Inflammatory macrophage treated with lipopolysaccharide for 1 hour (primary cell): Measurements from ENCODE around the gene DNAAF6.
"Not testable (repeated sequence)": the region's sequence is repeated elsewhere in the genome, so short reads cannot be mapped to it uniquely, and the experiment has no call there.

Experiments used
- DNase-seq, 2 donors: peaks; one replicate each; pipeline ENCODE4 v3.0.0-alpha.2; 2020 to 2022

The DNAAF6 gene

DNA sequence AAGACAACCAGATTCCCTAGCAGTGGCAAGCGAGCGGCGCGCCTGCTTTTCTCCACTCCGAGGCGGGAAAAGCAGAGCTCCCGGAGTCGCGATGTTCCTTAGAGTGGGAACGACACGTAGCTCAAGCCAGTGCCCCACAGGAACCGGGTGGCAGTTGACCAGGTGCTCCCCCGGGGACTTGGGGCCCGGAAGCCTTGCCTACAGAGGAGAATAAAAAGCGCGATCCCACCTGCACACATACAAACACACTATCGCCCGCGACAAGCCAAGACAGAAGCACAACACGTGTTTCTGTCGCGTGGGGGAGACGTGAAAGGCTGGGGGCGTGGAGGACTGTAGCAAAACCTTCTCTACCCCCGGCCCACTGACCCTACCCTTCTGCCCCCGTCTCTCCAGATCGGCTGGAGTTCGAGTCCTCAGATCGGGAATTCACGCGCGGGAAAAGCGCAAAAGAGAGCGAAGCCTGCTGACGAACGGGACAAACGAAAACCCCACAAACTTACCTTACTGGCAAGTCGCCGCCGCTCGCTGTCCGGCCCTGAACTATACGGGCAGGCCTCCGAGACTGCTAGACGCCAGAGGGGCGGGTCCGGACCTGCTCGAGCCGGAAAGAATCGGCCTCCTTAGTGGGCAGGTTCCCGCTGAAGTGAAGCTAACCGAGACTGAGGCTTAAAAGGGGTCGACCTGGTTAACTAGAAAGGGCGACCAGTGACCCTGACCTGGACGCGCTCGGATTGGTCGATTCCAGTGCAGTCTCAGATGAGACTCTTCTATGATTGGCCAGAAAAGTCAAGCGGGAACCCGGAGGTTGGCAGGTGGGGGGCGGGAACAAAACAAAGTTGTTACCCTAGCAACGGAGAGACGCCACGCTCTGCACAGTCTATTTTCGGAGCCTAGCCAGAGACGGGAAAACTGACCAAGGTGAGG, at the start of gene DNAAF6, which contains the start of gene NUP62CL:
Gene DNAAF6, plus strand, starts transcription at position 842 of the 927 bp plus-strand sequence. CDS start 6,265 bp downstream, outside the sequence.
Gene NUP62CL, minus strand, starts transcription at position 664 of the 927 bp plus-strand sequence. CDS start 31,287 bp downstream, outside the sequence.
- DNase-seq, result peak; percentile 32 to 38

DNA sequence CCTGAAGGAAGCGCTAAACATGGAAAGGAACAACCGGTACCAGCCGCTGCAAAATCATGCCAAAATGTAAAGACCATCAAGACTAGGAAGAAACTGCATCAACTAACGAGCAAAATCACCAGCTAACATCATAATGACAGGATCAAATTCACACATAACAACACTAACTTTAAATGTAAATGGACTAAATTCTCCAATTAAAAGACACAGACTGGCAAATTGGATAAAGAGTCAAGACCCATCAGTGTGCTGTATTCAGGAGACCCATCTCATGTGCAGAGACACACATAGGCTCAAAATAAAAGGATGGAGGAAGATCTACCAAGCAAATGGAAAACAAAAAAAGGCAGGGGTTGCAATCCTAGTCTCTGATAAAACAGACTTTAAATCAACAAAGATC, 48.8 kb upstream of the DNAAF6 start:
- not testable (repeated sequence) for DNase-seq

DNA sequence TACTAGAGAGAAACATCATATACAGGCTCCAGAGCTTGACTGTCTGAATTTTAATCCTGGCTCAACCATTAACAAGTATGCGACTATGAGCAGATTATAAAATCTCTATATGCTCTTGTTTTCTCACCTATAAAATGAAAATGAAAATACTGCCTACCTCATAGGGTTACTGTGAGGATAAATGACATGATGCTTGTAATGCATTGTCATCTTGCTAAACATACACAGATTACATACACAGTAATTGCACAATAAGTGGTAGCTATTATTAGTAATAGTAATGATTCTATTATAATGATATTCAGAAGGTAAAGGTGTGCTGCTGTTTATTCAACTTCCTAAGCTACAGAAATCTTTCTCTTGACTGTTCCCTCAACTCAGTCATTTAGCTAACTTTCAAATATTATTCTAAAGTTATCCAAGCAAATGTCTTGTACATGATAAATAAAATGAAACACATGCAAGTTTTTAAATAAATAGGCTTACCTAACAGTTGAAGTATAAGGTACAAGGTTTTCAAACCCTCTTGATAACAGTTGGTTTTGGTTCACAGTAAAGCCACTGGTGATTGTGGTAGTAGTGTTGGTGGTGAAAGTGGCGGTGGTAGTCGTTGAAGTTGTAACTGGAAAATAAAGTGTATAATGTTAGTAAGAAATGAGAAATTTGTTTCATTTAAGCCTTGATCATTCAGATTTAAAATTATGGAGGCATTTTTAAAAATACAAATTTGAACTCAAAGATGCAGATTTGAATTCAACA, 39.1 kb upstream of the DNAAF6 start:
- no peak for DNase-seq

DNA sequence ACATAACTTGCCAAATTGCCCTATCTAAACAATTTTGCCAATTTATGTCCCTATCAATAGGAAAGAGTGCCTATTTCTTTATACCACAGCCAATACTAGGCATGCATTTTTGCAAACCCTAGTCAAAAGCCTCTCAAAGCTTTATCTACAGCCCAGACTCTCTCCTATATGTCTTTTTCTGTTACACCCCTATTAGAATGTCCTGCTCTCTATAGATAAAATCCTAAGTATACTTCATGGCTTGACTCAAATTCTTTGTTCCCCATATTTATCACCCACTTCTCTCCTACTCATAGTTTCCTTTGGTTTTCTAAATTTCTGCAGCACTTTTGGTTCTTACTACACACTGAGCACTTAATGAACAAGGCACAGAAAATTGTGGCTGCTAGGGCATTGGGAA, 38.2 kb upstream of the DNAAF6 start:
- no peak for DNase-seq

DNA sequence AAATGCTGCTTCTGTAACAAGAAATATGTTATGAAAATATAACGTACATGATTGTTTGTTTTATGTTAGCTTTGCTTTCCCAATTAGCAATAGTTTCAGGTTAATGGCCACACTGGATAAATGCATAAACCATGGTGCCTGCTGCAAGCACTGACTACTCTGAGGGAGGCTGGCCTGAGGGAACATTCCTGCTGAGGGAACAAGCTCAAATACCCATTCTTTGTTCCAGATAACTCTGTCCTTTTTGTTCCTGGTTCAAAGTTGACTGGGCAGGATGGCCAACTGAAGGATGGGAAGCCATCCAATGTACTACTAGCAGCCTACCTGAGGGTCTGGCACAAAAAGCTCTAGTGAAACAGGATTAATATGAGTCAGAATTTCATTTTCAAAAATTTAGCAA, 37.7 kb upstream of the DNAAF6 start:
- no peak for DNase-seq

DNA sequence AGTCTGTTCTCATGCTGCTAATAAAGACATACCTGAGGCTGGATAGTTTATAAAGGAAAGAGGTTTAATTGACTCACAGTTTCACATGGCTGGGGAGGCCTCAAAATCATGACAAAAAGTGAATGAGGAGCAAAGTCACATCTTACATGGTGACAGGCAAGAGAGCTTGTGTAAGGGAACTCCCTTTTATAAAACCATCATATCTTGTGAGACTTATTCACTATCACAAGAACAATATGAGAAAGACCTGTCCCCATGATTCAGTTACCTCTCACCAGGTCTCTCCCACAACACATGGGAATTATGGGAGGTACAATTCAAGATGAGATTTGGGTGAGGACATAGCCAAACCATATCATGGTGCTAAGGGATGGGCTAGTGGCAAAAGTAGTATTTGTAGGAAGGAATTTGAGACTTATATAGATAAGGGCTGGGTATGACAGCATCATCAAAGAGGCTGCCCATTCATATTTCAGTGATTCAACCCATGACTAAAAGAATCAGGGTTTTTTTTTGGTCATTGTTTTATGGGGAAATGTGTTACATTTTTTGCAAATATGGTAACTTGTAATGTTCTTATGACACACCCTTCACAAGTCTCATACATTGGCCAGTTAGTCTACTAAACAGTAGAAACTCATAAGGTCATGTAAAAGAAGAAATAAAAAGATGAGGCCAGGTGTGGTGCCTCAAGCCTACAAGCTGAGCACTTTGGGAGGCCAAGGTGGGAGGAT, 34.9 kb upstream of the DNAAF6 start:
- DNase-seq, result no peak

DNA sequence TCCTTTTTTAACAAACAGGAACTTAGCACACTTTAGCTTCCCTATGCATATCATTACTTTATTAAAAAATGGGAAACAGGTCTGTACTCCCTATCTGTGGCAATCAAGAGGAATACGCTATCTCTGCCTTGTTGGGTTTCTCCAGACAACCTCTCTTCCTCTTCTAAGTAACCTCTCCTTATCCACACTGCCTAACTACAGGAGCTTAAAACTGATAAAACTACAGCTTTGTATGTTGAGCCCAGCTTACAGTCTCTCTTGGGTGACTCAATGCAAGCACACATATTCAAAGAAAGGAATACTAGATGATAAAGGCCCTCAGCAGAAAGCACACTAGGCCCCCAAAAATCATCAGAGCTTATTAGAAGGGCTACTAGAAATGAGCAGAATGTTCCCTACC, 9.1 kb upstream of the DNAAF6 start:
- DNase-seq, result no peak

DNA sequence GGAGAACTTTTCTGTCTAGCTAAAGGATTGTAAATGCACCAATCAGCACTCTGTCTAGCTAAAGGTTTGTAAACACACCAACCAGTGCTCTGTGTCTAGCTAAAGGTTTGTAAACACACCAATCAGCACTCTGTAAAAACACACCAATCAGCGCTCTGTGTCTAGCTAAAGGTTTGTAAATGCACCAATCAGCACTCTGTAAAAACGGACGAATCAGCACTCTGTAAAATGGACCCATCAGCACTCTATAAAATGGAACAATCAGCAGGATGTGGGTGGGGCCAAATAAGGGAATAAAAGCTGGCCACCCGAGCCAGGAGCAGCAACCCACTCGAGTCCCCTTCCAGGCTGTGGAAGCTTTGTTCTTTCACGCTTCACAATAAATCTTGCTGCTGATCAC, 8.3 kb upstream of the DNAAF6 start:
- DNase-seq, result not testable (repeated sequence)

DNA sequence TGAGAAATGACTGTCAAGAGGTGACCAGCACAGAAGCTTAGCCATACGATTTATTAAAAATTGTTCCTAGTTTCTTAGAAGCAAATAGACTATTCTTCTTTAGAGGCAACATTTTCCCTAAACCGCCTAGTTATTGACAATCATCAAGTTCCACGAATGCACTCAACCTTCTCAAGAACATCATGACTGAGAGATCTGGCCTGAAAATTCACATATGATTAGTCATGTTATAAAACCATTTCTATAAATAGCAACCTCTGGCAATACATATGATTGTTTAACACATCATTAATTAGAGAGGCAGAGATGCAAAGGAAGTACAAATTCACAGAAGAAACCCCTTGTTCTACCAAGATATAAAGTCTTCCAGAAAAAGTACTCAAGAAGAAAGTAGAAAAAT, 6.9 kb upstream of the DNAAF6 start:
- no peak for DNase-seq

DNA sequence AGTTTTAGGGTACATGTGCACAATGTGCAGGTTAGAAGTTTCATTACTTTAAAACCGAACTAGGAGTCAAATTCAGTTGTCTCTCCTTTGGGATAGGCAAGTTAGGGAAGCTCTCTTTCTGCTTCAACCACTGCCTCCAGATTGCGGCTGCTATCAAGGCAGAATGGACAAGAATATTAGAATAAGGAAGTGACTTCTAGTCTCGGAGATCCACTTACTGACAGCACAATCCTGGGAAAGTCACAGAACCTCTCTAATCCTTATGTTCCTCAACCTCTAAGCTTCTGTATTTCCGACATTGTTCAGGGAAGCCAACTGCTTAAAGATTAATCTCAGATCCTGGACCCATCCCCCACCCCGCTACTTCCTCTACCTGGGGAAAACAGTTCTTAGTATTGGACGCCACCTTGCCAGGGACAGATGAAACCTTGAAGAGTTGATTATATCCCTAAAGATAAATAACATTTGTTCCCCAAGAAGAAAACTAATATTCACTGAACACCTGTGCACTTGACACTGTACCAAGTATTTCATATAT, 2.3 kb upstream of the DNAAF6 start:
- no peak for DNase-seq

DNA sequence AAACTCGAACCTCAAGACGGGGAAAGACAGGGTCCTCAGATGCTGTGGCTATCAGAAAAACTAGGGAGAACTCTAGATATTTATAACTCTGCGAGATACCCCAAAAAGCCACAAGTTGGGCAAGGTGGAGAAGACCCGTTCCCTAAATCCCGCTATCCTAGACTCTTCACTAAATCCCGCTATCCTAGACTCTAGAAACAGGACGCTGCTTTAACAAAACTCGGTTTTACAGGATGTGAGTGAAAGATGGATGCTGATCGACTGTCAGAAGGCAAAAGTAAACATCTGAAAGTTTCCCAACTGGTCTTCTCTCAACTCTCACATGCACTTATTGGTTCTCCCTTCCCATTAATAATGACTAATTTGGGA, 270 bp downstream of the DNAAF6 start:
- no peak for DNase-seq

DNA sequence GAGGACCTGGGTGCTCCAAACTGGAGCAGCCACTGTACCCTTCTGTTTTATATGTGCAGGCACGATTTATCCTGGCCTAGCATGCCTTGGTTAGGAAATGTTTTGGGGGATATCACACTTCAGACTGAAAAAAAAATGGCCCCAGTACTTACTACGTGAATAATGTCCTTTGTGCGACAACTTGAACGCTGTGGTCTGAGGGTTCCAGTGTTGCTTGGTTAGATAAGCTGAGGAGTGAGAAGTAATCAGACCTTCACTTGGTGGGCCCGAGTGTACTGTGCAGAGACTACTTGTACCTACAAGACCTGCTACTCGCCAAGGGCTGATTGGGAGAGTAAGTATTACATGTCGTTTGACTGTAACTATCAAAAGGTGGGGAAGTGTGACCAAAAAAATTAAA, 678 bp downstream of the DNAAF6 start:
- no peak for DNase-seq

DNA sequence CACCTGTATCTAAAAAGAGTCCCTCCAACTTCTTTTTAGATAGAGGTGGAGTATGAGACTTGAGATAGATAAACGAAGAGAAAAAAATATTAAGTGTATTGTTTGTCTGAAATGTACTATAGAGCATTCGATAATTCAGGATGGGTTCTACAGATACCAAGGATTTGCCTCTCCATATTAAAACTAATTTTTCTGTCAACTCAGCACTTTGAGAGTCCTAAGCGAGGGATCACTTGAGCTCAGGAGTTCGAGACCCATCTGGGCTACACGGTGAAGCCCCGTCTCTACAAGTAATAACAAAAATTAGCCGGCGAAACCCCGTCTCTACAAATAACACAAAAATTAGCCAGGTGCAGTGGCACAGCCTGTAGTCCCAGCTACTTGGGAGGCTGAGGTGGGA, 1.5 kb downstream of the DNAAF6 start:
- DNase-seq, result no peak

DNA sequence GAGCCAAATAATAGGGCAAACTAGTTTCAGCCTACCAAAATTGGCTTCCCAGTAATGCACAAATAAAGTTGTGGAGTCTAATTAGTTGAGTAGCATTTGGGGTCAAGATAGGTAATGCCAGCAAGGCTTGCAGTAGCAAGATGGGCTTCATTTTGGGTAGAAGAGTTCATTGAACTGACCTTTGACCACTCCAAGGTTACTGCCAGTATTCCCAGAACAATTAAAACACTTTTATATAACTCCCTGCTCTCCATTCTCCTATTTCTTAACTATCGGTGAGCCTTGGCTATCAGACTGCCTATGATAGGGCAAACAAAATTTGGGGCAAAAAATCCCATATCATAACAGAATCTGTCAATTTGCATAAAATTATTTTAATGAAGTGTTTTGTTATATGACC, 7.1 kb downstream of the DNAAF6 start:
- no peak for DNase-seq

DNA sequence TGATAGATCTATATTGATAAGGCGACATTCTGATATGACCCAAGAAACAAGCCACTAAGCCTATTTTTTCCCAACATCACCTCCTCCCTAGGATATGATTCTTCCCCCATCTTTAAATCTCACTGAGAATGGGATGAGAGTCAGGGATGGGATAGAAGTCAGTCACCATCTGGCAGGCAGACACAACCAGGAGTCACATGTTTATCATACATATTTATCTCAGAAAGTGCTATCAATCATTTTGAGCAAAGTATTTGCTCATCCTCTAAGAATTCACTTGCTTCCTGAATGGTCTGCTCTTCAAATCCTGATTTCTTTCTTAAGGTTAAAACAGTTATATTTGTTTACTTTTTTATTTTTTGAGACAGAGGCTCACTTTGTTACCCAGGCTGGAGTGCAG, 20.3 kb downstream of the DNAAF6 start:
- no peak for DNase-seq

DNA sequence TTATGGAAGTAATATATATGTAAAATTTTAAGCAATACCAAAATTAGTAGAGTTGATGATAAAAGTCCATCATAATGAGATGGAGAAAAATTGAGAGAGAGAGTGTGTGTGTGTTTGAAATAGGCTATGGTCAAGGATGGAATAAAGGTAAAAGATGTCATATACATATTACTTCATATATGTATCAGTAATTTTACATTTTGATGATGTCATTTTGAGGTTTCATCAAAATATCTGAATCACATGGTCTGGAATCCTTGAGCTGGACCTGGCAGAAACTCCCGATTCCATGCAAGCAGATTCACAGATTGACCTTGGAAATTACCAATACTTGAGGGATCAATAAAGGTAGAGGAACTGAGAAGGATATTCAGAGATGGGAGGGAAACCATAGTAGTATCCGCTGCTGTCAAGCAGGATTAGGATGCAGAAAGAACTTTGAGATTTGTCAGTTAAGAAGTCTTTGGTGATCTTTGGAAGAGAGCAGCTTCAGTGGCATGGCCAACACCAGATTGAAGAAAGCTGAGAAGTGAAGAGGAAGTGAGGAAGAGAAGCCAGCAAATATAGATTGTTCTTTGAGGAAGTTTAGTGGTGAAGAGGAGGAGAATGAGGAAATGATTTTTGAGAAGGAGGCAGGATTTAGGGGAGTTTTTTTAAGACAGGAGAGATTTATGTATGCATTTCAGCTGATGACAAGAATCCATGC, 21.5 kb downstream of the DNAAF6 start:
- peak; percentile 14 to 20 for DNase-seq

DNA sequence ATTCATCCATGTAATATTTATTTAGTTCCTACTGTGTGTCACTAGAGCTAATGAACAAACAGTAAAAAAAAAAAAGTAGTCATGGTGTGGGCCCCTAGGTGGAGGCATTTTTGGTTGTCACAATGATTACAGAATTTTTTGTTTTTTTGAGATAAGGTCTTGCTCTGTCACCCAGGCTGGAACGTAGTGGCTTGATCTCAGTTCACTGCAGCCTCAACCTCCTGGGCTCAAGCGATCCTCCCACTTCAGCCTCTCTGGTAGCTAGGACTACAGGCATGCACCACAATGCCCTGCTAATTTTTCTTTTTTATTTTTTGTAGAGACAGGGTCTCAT, 22.0 kb downstream of the DNAAF6 start:
- no peak for DNase-seq

DNA sequence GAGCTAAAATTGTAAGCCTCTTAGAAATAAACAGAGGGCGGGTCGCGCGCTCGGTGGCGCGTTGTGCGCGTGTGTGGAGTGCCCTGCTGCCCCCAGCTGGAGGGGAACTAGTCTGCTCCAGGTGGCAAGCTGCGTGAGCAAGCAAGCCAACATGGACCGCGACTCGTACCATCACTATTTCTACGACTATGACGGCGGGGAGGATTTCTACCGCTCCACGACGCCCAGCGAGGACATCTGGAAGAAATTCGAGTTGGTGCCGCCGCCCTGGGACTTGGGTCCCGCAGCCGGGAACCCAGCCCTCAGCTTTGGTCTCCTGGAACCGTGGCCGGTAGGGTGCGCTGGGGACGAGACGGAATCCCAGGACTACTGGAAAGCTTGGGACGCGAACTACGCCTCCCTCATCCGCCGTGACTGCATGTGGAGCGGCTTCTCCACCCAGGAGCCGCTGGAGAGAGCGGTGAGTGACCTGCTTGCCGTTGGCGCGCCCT, 66.1 kb downstream of the DNAAF6 start:
- DNase-seq, result no peak

DNA sequence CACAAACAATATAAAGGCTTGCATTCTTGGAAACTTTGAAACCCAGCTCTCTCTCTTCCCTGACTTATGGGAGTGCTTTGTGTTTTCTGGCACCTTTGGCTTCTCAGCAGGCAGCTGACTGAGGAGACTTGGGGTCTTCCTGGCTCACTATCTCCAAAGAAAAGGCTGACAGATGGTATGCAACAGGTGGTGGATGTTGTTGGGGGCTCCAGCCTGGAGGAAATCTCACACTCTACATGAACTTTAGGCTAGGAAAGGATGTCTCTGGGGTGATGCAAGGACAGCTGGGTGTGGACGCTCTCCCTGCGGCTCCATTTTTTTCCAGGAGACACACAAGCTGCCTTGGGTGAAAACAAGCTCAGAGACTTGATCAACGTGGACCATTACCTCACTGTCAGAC, 67.4 kb downstream of the DNAAF6 start:
- no peak for DNase-seq

DNA sequence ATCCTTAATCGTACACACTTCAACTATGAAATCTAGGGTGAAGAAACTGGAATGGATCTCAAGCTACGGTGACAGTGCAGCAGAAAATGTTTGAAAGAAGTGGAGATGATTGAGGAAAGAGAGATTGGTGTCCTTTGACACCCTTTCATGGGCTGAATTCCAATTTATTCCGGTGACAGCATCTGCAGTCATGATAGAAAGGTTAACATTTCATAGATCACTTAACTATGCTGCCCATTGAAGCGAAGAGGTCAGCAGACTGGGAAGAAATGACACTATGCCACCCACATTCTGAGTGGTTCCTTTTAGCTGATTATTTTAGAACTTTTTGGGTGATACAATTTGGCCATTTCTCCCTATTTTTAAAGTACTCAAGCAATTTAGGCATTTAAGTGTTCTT, 82.3 kb downstream of the DNAAF6 start:
- no peak for DNase-seq

DNA sequence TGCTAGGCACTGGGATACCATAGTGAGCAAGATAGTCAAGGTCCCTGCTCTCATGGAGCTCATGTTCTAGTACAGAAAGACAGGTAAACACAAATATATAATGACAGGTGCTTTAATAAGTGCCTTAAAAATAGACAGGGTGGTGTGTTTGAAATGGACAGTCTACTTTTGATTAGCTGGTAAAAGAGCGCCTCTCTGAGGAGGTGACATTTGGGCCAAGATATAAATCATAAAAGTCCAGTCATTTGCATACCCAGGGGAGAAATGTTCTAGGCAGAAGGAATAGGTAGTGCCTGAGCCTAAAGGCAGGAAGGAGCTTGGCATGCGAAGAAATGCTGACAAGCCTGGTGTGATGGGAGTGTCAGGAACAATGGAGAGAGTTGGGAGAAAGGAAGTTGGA, 83.6 kb downstream of the DNAAF6 start:
- no peak for DNase-seq

DNA sequence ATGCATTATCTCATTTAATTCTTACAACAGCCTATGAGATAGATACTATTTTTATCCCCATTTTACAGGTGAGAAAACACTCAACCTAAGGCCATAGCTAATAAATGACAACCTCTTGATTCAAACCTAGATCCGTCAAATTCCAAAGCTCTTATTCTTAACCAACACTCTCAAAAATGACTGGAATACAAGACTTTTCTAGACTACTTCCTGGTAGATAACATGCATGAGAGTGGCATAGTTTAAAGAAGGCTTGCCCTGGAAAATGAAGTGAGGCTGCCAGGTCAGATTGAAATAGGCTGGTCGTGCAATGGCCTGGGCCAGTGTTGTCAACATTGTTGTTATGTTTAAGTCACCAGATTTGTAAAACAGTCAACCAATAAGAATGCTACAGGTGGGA, 86.6 kb downstream of the DNAAF6 start:
- no peak for DNase-seq
